NCI-H345 (cell line): ENCODE measurements around the gene S100A5.
A peak's percentile ranks its signal among the peaks of the same experiment; 100 is the strongest.

Experiments used
- DNase-seq: peaks from one replicate; lab custom pipeline; 2025; lab: John Stamatoyannopoulos, UW

Gene S100A5

DNA sequence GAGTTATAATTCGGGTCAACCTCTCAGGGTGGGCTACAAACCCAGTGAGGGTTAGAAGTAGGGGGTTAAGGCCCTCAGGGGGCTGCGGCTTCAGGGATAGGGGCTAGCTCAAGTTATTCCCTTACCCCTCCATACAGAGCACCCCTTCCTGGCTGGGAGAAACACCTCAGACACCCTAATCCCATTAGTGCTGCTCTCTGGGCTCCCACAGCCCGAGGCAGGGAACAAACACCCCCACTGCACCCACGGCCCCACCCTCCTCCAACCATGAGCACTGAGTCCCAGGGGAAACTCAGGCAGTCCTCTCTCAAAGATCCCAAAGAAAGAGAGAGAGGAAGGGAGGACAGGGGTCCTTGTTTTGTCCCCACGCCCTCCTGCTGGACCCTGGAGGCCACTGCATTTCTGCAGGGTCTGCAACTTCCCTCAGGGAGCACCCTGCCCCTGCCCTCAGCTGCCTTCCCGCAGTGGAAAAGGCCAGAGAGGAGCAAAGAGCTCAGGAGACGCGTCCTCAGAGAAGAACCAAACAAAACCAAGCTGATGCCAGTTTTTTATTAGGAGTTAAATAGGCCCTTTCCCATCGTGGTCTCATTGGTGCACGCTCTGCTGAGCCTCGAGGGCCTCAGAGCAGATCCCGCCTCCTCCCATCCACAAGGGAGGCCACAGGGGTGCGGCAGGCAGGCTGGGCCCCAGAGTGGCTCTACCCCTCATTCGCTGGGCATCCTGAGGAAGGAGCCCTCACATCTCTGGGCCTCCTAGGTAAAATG lies 6.2 kb upstream of the S100A5 start:
- peak; percentile 64 for DNase-seq

GRCh38 chr1:153546371-153546770 lies 5.6 kb upstream of the S100A5 start:
- no peak for DNase-seq

DNA sequence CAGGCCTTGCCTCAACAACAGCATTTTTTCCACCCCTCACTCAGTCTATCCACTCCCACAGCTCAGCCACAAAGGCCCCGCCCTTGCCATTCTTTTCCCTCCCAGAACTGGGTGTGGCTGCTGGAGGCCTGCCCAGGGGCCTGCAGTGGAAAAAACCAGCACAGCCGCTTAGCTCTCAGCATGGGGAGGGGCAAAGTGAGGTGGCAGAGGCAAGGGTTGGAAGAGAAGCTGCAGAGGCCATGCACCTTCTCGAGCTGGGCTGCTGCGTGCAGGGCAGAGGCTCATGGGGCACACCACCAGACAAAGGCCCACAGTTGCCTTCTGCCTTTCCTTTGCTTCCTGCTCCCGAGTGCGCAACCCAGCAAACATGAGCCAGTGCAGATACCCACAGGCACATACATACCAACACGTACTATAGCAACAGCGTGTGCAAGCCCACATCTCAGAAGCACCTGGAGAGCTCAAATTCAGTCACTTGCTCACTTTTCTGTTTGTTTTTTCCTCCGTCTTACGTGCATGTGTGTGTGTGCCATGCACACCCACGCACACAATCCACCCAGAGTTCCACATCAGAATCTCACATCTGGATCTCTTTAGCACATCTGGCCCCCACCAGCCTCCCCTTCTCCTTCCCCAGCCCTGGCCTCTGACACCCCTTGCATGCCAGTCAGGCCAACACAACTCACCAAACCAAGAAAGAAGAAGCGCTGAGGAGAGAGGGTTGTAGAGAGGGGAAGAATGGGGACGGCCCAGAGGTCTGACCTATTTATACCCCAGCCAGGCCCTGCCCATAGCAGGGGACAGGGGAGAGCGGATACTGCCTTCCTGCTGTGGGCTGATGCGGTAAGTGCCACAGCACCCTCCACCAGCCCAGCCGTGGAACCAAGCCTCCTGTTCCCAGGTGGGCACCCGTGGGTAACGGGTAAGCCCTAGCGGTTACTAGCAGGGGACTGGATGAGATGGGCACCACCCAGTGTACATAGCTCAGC lies 4.6 kb upstream of the S100A5 start, which contains the start of gene S100A4:
Gene S100A4 (minus strand): TSS at position 740 of the 989 bp plus-strand sequence. CDS start 1,012 bp downstream, outside the sequence.
- DNase-seq, result peak; percentile 98

DNA sequence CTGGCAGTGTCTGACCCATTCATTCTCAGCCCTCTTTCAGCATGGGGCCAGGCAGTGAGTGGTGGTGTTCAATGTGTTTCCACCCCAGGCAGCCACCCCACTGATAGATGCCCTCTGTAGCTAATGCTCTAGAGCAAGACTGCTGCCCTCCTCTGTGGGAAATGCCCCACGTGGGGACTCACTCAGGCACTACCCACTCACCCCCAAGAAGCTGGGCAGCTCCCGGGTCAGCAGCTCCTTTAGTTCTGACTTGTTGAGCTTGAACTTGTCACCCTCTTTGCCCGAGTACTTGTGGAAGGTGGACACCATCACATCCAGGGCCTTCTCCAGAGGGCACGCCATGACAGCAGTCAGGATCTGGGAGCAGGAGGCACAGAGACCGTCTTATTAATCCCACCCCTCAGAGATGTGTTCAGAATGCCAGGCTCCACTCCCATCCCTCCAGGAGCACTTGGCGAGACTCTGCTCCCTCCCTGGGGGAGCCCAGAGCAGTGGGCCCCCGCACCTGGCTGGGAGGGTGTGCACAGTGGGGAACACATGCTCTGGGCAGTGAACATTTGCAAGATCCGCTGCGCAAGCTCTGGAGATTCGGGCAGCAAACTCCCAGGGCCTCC lies 3.8 kb upstream of the S100A5 start:
- no peak for DNase-seq

- no peak for DNase-seq
These were observed 3.0 kb upstream of the S100A5 start for GRCh38 chr1:153543736-153544135.

DNA sequence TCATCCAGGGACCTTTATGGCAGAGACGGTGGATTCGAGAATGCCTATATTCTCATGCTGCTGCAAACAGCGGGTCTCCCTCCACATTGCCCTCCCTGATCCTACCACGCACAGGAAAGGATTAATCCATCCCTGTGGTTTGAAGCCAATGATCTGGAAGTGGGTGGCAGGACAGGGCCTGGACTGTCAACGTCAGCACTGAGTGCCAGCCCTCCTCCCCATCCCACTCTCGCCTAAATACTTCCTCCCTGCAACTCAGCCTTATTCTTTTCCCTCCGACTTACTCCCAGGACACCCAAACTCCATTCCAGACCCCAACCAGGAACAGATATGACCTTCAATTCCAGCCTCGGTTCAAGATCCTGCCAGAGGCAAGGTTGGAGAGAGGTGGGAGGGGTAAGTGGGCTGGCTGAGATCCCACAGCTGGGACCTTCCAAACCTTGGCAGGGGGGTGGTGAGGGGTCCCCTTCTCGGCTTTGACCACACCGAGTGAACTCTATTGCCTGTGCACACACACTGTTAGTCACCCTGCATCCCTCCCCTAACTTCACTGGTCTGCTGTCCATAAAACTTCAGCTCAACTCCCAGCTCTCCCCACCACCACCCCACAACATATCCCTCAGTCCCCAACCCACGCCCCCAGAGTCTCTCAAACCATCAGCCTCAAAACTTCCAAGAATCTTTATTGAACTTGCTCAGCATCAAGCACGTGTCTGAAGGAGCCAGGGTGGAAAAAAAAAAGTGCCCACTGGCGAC lies 2.4 kb upstream of the S100A5 start:
- DNase-seq, result no peak

GRCh38 chr1:153541641-153542590 lies 1.2 kb upstream of the S100A5 start:
- no peak for DNase-seq

GRCh38 chr1:153539395-153540093 lies 1.2 kb downstream of the S100A5 start:
- no peak for DNase-seq

DNA sequence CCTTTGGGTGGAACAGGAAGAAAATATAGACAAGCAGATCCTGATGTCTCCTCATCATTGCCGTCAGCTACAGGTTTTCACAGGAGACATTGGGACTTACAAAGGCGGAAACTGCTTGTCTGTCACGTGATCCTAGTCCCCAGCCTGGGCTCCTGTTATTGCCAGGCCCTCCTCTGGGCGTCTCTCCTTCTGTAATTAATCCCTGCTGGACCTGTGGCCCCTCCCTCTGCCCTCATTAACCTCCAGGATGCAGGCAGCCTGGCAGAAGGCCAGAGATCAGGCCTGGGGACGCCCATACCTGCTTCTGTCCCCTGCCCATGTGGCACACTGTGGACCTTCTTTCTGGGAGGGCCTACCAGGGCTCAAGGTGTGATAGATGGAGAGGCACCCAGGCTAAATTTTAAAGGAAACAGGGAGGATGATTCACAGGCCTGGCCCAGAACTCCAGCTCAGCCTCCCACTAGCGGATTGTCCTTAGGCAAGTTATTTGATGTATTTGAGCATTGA lies 2.4 kb downstream of the S100A5 start:
- DNase-seq, result no peak

GRCh38 chr1:153537376-153537730 lies 3.4 kb downstream of the S100A5 start:
- DNase-seq, result no peak

- DNase-seq, result no peak
These were observed 3.9 kb downstream of the S100A5 start for GRCh38 chr1:153536671-153537375.

GRCh38 chr1:153536012-153536670 lies 4.6 kb downstream of the S100A5 start:
- peak; percentile 84 for DNase-seq

DNA sequence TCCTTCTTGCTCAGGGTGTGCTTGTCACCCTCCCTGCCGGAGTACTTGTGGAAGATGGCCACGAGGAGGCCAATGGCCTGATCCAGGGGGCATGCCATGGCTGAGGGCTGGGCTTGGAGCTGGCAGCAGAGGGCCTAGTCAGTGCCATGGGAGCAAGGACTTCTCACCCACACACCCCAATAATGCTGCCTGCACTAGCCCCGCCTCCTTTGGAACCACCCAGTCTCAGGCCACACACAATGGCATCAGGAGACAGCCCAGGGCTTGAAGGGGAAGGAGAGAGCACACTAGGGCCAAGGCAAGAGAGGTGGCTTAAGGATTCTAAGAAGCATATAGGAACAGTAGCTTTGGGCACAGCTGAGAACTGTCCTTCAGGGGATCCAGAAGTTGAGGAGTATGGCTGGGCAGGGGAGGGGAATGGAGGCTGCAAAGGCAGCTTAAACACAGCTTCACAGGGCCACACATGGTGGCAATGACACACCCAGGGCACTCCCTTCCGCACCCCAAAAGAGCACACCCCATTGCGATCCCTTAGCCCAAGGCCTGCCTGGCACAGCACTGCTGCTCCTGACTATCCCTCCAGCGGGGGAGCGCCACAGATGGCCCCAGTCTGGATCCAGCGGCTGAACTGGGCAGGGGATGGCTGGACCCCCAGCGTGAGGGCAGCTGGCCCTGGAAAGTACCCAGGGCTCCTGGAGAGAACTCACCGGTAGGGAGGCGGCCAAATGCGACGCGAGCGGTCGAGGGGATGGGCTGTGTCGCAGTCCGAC lies 5.3 kb downstream of the S100A5 start, which contains the start of gene S100A6:
Gene S100A6 (minus strand): TSS at position 750 of the 770 bp plus-strand sequence. CDS start 652 bp downstream, at position 98.
- DNase-seq, result peak; percentile 47

GRCh38 chr1:153534925-153535241 lies 5.9 kb downstream of the S100A5 start:
- DNase-seq, result no peak

- no peak for DNase-seq
These were observed 6.4 kb downstream of the S100A5 start for GRCh38 chr1:153534226-153534924.

- DNase-seq, result peak; percentile 71
These were observed 7.0 kb downstream of the S100A5 start for GRCh38 chr1:153533689-153534201.
